Measurements from ENCODE around the gene OR10K2. TPM values are rescaled to one million over a fixed set of nuclear protein-coding genes. Genes with fewer than 3 reads are reported as not detected.

OR10K2 gene
- total and polyA plus RNA-seq, 2 experiments from 2014 or later, result not detected

DNA sequence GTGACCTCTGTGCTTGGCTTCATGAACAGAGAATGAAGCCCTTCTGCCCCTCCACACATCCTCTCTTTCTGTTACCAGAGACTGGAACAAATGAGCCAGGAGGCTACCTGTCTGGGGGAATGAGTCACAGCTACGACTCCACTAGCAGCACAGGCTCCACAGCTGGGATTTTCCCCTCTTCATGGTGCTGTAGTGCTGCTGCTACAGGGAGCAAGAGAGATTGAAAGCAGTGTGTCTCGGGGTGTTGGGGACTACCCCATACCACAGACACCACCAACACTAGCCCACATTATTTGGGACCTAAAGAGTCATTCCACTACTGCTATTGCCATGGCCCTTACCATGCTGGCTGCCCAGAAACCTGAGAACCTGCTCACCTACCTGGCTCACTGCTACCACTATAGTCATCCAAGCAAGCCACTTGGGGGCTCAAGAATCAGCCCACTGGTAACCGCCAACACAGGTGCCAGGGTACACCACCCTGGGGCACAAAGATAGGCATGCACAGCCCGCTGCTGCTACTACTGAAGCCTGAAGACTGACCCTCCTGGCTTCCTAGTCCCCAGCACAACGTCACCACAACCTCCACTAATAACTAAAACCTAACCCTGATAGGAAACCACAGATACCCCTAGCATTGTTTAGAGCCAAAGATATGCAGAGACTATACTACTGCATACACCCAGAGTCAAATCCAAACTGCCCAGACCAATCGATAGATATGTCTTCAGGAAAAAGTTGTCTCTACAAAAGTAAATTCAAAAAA, 54.7 kb downstream of the OR10K2 start:
- Histone ChIP-seq H3K36me3 (no peaks in the 10 kb centered on the region), H3K9me3 (ENCODE audit: low read depth) (no peaks in the 10 kb centered on the region), H3K27ac (no peak overlapping the region), H3K4me3 (no peak overlapping the region), H3K27me3 (no peaks in the 10 kb centered on the region), H3K4me1 (ENCODE audit: low read depth) (no peaks in the 10 kb centered on the region)
- DNase-seq (ENCODE audit: low read depth in 1 of 2, low spot score in 1 of 2), result no peak
- no peak for TF ChIP-seq CTCF (IDR thresholded peaks at IDR 0.05; ENCODE audit: low read depth, low read length)

Other genes starting within 250 kb of the OR10K2 start
- 4.6 and 5.4 TPM in 2 replicates for gene CD1D, start 245.3 kb downstream of the OR10K2 start, total RNA-seq
- 6.3 and 8.2 TPM in 2 replicates for gene CD1D, start 245.3 kb downstream of the OR10K2 start, polyA plus RNA-seq
- not detected in 2 replicates for gene CD1A, start 171.8 kb downstream of the OR10K2 start, total RNA-seq
- gene CD1A, start 171.8 kb downstream of the OR10K2 start, polyA plus RNA-seq, result not detected in 2 replicates
- gene CD1C, start 136.3 kb downstream of the OR10K2 start, total RNA-seq, result not detected in 2 replicates
- gene CD1C, start 136.3 kb downstream of the OR10K2 start, polyA plus RNA-seq, result not detected in 2 replicates
- not detected in 2 replicates for gene CD1B, start 94.7 kb downstream of the OR10K2 start, total RNA-seq
- not detected in 2 replicates for gene CD1B, start 94.7 kb downstream of the OR10K2 start, polyA plus RNA-seq
- not detected in 2 replicates for gene CD1E, start 72.3 kb downstream of the OR10K2 start, total RNA-seq
- not detected in 2 replicates for gene CD1E, start 72.3 kb downstream of the OR10K2 start, polyA plus RNA-seq
- not detected in 2 replicates for gene OR10T2, start 26.8 kb downstream of the OR10K2 start, total RNA-seq
- not detected in 2 replicates for gene OR10T2, start 26.8 kb downstream of the OR10K2 start, polyA plus RNA-seq
- gene OR10K1, start 35.6 kb upstream of the OR10K2 start, total RNA-seq, result not detected in 2 replicates
- not detected in 2 replicates for gene OR10K1, start 35.6 kb upstream of the OR10K2 start, polyA plus RNA-seq
- not detected in 2 replicates for gene OR10R2, start 46.0 kb upstream of the OR10K2 start, total RNA-seq
- not detected in 2 replicates for gene OR10R2, start 46.0 kb upstream of the OR10K2 start, polyA plus RNA-seq
- not detected in 2 replicates for gene OR6Y1, start 128.2 kb upstream of the OR10K2 start, total RNA-seq
- gene OR6Y1, start 128.2 kb upstream of the OR10K2 start, polyA plus RNA-seq, result not detected in 2 replicates
- not detected in 2 replicates for gene OR6P1, start 144.3 kb upstream of the OR10K2 start, total RNA-seq
- not detected in 2 replicates for gene OR6P1, start 144.3 kb upstream of the OR10K2 start, polyA plus RNA-seq
- gene OR10X1, start 153.7 kb upstream of the OR10K2 start, total RNA-seq, result not detected in 2 replicates
- not detected in 2 replicates for gene OR10X1, start 153.7 kb upstream of the OR10K2 start, polyA plus RNA-seq
- gene OR10Z1, start 179.0 kb upstream of the OR10K2 start, total RNA-seq, result not detected in 2 replicates
- not detected in 2 replicates for gene OR10Z1, start 179.0 kb upstream of the OR10K2 start, polyA plus RNA-seq

Measured in cardiac muscle cell (in vitro differentiated cells and primary cell).